Measurements from ENCODE around the gene SLC35G3.

Gene SLC35G3

DNA sequence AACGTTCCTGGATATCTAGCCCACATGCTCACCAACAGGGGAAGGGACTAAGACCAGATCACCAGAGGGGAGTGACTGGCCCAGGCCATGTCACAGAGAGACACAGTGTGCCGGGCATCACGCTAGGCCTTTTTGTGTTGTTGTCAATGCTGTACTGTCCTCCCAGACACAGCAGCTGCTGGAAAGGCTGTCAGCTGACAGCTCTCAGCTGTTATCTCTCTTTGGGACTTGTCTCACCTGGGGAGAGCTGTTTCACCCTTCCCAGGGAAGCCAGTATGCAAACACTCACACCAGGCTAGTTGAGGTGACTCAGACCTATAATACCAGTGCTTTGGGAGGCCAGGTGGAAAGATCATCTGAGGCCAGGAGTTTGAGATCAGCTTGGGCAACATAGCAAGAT lies 27.1 kb downstream of the SLC35G3 start:
- in situ Hi-C loops (cut with MboI; ENCODE audit: low sequenced_read_pairs), result loop anchor here (25.0 kb wide), 1 partner anchor 370 kb away; the partner anchor contains the start of gene SLFN12L

- in situ Hi-C loops (cut with MboI; ENCODE audit: low sequenced_read_pairs), result loop anchor here (25.0 kb wide), 1 partner anchor 371 kb away; the partner anchor contains the start of gene SLFN12L
Measured at GRCh38 chr17:35166526-35166925, 27.7 kb downstream of the SLC35G3 start.

DNA sequence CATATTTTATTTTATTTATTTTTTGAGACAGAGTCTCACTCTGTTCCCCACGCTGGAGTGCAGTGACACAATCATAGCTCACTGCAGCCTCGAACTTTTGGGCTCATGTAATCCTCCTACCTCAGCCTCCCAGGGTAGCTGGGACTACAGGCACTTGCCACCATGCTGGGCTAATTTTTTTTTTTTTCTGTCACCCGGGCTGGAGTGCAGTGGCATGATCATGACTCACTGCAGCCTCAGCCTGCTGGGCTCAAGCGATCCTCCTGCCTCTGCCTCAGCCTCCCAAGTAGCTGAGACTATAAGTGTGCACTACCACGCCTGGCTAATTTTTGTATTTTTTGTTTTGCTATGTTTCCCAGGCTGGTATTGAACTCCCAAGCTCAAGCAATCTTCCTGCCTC lies 29.5 kb downstream of the SLC35G3 start:
- in situ Hi-C loops (cut with MboI; ENCODE audit: low sequenced_read_pairs), result loop anchor here (25.0 kb wide), 1 partner anchor 373 kb away; the partner anchor contains the start of gene SLFN12L

DNA sequence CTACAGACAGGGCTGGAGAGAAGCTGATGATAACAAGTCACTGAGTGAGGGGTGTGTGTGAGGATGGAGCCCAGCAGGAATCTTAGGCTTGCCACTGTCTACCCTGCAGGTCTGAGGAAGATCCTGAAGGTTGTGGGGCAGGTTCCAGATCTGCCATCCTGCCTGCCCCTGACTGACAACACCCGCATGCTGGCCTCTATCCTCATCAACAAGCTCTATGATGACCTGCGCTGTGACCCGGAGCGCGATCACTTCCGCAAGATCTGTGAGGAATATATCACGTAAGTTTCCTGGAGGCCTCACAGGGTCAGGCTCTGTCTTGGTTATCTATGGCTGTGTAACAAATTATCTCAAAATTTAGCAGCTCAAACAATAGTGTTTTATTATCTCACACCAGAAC lies 30.3 kb downstream of the SLC35G3 start:
- in situ Hi-C loops (cut with MboI; ENCODE audit: low sequenced_read_pairs), result loop anchor here (25.0 kb wide), 1 partner anchor 373 kb away; the partner anchor contains the start of gene SLFN12L

DNA sequence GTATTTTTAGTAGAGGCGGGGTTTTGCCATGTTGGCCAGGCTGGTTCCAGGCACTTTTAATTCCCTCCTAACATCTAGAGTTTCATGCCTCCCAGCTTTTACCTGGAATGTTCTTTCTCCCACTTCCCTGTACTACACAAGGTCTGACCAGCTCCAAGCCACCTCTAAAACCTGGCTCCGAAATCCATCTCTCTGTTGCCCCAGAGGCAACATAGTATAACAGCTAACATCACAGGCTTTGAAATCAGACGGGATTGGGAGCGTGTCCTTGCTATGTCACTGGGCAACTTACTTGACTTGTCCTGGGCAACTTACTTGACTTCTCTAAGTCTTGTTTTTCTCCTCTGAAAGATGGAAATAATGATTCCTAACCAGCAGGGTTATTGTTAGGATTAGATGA lies 31.4 kb downstream of the SLC35G3 start:
- in situ Hi-C loops (cut with MboI; ENCODE audit: low sequenced_read_pairs), result loop anchor here (25.0 kb wide), 1 partner anchor 375 kb away; the partner anchor contains the start of gene SLFN12L

- in situ Hi-C loops (cut with MboI; ENCODE audit: low sequenced_read_pairs), result loop anchor here (25.0 kb wide), 1 partner anchor 376 kb away; the partner anchor contains the start of gene SLFN12L
Measured at GRCh38 chr17:35161281-35161761, 32.9 kb downstream of the SLC35G3 start.

- in situ Hi-C loops (cut with MboI; ENCODE audit: low sequenced_read_pairs), result loop anchor here (25.0 kb wide), 1 partner anchor 377 kb away; the partner anchor contains the start of gene SLFN12L
Measured at GRCh38 chr17:35160354-35161201, 33.6 kb downstream of the SLC35G3 start.

GRCh38 chr17:35159940-35160339 lies 34.3 kb downstream of the SLC35G3 start:
- in situ Hi-C loops (cut with MboI; ENCODE audit: low sequenced_read_pairs), result loop anchor here (25.0 kb wide), 1 partner anchor 377 kb away; the partner anchor contains the start of gene SLFN12L

DNA sequence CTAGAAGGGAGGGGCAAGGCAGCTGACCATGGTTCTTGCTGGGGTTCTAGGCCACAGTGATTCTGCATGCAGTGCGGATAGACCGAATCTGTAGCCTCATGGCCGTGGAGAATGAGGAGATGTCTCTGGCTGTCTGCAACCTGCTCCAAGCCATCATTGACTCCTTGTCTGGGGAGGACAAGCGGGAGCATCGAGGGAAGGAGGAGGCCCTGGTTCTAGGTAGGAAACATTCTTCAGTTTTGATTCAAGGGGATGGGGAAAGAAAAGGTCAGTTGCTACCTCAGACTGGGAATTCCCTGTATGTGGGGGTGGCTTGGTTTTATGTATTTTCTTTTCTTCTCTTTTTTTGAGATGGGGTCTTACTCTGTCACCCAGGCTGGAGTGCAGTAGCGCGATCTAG lies 38.9 kb downstream of the SLC35G3 start:
- in situ Hi-C loops (cut with MboI; ENCODE audit: low sequenced_read_pairs), result loop anchor here (25.0 kb wide), 1 partner anchor 382 kb away; the partner anchor contains the start of gene SLFN12L

DNA sequence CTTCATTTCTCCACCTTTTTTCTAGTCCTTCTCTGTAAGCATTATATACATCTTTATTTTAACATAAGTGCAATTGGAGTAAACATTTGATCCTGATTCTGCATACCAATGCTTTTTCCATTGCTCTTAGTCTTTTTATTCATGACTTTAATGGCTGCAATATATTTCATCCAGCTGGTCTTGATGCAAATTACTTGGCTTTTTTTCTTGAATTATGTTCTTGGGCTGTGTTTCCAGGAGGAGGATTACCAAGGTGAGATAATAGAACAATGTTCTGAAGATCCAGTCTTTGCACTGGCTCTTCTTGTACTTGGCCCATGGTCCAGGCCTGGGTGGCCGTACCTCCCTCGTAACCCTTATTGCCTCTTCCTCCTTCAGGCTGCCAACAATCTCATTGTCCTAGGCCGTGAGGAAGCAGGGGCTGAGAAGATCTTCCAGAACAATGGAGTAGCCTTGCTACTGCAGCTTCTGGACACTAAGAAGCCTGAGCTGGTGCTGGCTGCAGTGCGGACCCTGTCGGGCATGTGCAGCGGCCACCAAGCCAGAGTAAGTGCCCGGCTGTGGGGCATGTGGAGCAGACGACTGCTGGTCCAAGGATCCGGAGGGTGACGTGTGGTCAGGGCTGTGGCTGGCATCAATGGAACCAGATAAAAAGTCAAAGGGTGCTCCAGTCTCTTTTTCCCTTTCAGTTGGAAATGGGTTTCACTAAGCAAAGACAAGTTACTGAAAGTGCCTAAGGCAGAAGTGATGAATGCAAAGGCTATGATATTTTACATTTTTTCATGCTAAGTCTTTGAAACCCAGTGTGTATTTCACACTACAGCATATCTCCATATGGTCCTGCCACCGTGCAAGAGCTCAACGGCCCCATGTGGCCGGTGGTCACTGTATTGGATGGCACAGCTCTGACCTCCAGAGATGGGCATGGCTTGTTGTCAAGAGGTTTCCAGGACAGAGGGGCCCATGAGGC lies 39.7 kb downstream of the SLC35G3 start:
- in situ Hi-C loops (cut with MboI; ENCODE audit: low sequenced_read_pairs), result loop anchor here (25.0 kb wide), 1 partner anchor 383 kb away; the partner anchor contains the start of gene SLFN12L

DNA sequence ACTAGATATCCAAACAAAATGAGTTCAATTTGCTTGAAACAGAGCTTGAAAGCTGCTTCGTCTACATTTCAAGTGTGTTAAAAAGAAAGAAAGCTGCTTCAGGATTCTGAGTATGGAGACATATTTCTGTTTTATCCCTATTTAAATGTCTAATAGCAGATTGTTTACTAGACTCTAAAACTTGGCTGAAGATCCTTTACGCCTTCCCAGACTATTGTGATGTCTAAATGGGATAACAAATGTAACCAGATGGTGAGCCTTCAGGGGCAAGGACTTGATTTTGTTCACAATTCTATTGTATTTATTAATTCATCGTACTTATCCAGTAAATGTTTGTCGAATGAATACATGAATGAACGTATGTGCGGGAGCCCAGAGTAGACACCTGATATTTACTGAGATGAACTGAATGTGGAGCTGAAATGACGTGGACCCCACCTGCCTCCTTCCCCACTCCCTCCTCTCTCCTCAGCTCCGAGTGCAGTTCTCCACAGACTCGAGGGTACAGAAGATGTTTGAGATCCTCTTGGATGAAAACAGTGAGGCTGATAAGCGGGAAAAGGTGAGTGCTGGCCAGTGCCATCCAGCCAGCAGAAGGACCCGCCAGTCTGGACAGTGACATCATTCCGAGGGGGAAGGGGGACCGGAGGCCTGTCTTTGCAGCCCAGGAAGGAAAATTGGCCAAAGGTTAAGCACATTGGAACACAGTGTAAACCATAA lies 41.6 kb downstream of the SLC35G3 start:
- in situ Hi-C loops (cut with MboI; ENCODE audit: low sequenced_read_pairs), result loop anchor here (25.0 kb wide), 1 partner anchor 385 kb away; the partner anchor contains the start of gene SLFN12L

DNA sequence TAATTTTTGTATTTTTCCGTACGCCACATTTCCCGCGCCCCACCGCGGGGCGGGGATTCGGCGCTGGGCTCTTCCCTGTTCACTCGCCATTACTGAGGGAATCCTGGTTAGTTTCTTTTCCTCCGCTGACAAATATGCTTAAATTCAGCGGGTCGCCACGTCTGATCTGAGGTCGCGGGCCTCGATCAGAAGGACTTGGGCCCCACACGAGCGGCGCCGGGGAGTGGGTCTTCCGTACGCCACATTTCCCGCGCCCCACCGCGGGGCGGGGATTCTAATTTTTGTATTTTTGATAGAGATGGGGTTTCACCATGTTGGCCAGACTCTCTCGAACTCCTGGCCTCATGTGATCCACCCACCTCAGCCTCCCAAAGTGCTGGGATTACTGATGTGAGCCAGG lies 43.1 kb downstream of the SLC35G3 start:
- in situ Hi-C loops (cut with MboI; ENCODE audit: low sequenced_read_pairs), result loop anchor here (25.0 kb wide), 1 partner anchor 386 kb away; the partner anchor contains the start of gene SLFN12L

DNA sequence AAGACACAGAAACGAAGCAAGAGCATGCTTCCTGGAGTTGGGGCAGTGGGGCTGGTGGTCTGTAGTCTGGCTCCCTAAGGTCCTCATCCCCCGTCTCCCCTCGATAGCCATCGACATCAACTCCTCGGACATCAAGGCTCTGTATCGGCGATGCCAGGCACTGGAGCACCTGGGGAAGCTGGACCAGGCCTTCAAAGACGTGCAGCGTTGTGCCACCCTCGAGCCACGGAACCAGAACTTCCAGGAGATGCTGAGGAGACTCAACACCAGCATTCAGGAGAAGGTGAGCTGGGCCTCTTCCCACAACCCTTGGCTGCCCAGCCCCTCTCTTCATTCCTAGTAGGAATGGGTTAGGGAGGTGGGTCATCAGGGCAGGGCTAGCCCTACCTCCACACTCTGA lies 44.3 kb downstream of the SLC35G3 start:
- in situ Hi-C loops (cut with MboI; ENCODE audit: low sequenced_read_pairs), result loop anchor here (25.0 kb wide), 1 partner anchor 387 kb away; the partner anchor contains the start of gene SLFN12L

DNA sequence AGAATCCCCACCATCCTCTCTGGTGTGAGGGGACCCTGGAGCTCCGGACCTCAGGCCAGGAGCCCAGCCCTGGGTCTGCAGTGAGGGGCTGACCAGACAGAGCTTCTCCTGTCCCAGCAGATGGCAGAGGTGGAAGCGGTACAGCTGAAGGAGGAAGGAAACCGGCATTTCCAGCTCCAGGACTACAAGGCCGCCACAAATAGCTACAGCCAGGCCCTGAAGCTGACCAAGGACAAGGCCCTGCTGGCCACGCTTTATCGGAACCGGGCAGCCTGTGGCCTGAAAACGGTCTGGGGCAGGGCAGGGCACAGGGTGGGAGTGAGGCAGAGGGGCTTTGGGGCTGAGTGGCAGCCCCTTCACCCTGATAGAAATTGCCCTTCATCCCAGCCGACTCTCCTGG lies 46.0 kb downstream of the SLC35G3 start:
- in situ Hi-C loops (cut with MboI; ENCODE audit: low sequenced_read_pairs), result no loop called here

DNA sequence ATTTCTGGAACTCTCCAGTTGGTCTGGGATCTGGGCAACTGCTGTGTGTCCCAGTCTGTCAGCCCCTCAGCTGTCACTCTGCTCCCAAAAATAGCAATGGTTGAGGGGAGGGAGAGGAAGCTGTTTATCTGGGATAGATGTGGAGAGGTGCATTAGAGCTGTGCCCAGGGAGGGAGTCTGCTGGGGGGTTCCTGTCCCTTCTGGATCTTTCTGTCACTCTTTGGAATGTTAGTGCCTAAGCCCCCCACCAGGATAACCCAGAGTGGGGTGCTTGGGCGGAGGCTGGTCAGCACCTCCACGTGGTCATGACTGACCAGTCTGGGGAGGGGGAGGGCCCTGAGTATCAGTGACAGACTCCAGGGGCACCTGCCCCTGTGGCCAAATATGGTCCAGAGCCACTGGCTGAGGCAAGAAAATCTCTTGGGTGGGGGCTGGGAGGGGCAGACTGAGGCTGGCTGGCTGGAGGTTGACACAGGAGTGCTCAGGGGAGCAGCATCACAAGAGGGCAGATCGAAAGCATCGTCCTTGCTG lies 46.8 kb downstream of the SLC35G3 start, which contains the start of gene UNC45B:
TSS of gene UNC45B (plus strand) at position 443 of the 531 bp plus-strand sequence. CDS start 447 bp downstream, outside the sequence.
- in situ Hi-C loops (cut with MboI; ENCODE audit: low sequenced_read_pairs), result no loop called here

DNA sequence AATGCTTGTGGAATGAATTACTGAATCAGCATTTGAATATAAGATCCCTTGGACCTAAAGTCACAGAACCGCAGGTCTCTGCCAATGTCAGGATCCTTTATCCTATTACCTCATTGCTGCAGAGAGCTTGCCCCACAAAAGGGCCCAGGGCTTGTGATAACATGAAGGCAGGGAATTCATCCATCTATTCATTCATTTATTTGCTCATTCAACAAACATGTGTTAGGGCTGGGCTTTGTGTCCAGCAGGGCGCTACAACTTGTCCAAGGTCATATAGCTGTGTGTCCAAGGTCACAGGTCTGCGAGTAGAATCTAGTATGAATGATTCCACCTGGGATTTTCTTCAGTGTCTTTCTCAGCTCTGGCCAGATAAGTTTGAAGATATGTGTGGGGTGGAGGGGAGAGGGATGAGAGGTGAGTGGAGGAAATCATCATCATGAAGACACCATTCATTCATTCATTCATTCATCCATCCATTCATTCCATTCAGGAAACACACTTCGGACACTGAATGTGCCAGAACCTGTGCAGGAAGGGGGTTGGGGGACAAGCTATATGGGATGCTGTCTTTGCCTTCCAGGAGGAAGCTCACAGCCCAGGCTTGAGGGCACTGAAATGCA lies 47.9 kb downstream of the SLC35G3 start:
- in situ Hi-C loops (cut with MboI; ENCODE audit: low sequenced_read_pairs), result no loop called here

DNA sequence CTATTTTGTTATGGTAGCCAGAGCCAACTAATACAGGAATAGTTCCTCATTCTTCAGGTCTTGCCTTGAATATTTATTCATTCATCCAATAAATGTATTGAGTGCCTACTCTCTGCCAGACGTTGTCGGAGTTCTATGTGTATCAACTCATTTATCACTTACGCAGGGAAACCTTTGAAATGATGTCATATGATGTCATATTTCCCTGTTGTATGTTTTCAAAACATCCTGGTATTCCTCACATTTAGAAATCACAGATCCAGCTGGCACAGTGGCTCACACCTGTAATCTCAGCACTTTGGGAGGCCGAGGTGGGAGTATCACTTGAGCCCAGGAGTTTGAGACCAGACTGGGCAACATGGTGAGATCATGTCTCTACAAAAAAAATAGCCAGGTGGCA lies 49.4 kb downstream of the SLC35G3 start:
- in situ Hi-C loops (cut with MboI; ENCODE audit: low sequenced_read_pairs), result no loop called here
